Measurements from ENCODE around the gene WFDC8.
"Not testable (repeated sequence)": the region's sequence is repeated elsewhere in the genome, so short reads cannot be mapped to it uniquely, and the experiment has no call there.

Gene WFDC8

DNA sequence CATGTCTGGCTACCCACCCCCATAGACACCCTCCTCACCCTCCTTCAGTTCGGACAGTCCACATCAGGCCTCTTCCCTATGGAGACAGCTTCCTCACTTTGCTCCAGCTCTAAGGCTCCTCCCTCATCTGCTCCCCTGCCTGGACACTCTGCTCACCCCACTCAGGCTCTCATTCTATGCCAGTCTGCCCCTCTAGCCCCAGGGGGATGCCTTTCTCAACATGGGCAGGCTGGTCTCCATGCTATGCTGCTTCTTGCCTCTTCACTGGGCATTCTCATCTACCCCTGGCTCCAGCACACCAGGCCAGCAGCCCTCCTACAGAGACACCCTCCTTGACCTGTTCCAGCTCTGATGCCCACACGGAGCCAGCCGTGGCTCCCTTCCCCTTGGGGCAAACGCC is at the start of gene WFDC8:
Gene WFDC8 (minus strand): TSS at position 101 of the 400 bp plus-strand sequence. CDS start 37 bp downstream, at position 64.
- no peak for DNase-seq (ENCODE audit: low spot score)

GRCh38 chr20:45626540-45626939 is 47.5 kb upstream of the WFDC8 start:
- DNase-seq (ENCODE audit: low spot score), result no peak

DNA sequence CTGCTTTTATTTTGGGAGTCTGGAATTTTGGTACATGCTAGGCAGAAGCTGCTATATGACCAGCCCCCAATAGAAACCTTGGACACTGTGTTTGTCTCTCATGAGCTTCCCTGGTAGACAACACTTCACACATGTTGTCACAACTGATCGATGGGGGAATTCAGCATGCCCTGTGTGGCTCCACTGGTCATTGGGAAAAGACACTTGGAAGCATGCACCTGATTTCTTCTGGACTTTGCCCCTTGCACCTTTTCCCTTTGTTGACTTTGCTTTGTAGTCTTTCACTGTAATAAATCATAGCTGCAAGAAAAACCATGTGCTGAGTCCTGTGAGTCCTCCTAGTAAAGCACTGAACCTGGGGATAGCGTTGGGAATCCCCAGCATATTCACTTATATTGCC is 42.5 kb upstream of the WFDC8 start:
- no peak for DNase-seq (ENCODE audit: low spot score)

- DNase-seq (ENCODE audit: low spot score), result no peak
Measured at GRCh38 chr20:45617591-45617990, 38.5 kb upstream of the WFDC8 start.

DNA sequence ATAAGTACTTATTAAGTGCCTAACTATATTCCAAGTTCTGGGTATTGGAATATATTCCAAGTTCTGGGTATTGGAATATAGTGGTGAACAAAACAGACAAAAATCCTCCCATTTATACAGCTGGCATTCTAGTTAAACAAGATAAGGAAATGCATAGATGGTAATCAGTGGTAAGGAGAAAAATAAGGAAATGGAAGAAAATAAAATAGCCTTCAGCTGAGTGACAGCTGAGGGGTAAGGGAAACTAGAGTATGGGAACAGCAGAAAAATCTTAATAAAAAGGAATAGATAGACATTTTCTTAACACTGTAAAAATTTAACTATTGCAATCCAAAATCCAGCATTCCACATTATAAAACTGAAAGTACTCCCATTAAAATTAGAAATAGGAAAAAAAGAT is 33.2 kb upstream of the WFDC8 start:
- DNase-seq (ENCODE audit: low spot score), result no peak

GRCh38 chr20:45611054-45611453 is 32.0 kb upstream of the WFDC8 start:
- no peak for DNase-seq (ENCODE audit: low spot score)

GRCh38 chr20:45607810-45608209 is 28.7 kb upstream of the WFDC8 start:
- no peak for DNase-seq (ENCODE audit: low spot score)

DNA sequence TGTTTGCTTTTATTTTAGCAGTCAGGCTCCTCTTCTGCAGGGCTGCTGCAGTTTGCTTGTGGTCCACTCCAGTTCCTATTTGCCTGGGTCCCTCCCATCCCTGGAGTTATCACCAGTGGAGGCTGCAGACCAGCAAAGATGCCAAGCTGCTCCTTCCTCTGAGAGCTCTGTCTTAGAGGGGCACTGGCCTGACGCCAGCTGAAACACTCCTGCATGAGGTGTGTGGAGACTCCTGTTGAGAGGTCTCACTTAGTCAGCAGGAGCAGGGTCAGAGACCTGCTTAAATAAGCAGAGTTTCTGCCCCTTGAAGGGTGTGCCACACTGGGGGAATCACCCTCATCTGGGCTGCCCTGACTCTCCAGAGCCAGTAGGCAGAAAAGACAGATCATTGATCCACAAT is 16.2 kb upstream of the WFDC8 start:
- DNase-seq (ENCODE audit: low spot score), result no peak

GRCh38 chr20:45593498-45593897 is 14.4 kb upstream of the WFDC8 start:
- DNase-seq (ENCODE audit: low spot score), result no peak

DNA sequence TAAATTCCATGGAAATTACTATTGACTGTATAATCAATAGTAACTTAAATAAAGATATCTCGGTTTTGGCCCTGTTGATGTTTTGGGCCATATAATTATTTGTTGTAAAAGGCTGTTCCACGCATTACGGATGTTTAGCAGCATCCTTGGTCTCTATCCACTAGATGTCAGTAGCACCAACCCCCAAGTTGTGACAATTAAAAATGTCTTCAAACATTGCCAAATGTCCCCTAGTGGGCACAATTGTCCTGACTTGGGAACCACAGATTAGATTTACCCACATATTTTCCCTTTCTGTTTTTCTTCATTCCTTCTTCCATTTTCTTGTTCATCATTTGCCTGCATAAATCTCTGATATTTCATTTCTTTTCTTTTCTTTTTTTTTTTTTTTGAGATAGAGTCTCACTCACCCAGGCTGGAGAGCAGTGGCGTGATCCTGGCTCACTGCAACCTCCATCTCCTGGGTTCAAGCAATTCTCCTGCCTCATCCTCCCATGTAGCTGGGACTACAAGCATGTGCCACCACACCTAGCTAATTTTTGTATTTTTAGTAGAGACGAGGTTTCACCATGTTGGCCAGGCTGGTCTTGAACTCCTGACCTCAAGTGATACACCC is 13.6 kb upstream of the WFDC8 start:
- DNase-seq (ENCODE audit: low spot score), result no peak

GRCh38 chr20:45589725-45590124 is 10.6 kb upstream of the WFDC8 start:
- DNase-seq (ENCODE audit: low spot score), result no peak

GRCh38 chr20:45588800-45589199 is 9.7 kb upstream of the WFDC8 start:
- DNase-seq (ENCODE audit: low spot score), result no peak

- not testable (repeated sequence) for DNase-seq (ENCODE audit: low spot score)
Measured at GRCh38 chr20:45585986-45586385, 6.9 kb upstream of the WFDC8 start.

DNA sequence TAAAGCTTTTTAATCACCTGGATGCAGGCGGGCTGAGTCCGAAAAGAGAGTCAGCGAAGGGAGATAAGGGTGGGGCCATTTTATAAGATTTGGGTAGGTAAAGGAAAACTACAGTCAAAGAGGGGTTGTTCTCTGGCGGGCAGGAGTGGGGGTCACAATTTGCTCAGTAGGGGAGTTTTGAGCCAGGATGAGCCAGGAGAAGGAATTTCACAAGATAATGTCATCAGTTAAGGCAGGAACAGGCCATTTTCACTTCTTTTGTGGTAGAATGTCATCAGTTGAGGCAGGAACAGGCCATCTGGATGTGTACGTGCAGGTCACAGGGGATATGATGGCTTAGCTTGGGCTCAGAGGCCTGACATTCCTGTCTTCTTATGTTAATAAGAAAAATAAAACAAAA is 5.2 kb upstream of the WFDC8 start:
- not testable (repeated sequence) for DNase-seq (ENCODE audit: low spot score)

- no peak for DNase-seq (ENCODE audit: low spot score)
Measured at GRCh38 chr20:45583502-45583901, 4.4 kb upstream of the WFDC8 start.

DNA sequence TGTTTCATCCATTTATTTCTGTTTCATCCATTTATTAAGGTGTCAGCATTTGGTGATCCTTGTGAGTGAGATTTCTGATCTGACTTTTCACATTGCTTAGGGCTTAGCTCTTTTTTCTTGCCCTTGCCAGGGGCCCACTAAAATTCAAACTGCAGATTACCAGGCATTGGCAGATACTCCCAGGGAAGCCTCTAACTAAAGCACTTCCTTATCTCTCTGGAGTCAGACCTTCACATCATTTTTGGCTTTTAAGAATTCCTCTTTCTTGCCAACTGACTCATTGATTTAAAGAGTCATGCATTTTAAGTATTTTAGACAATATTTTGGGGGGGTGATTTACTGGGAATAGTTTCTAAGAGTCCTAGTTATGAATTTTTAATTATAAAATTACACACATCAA is 2.6 kb upstream of the WFDC8 start:
- no peak for DNase-seq (ENCODE audit: low spot score)

DNA sequence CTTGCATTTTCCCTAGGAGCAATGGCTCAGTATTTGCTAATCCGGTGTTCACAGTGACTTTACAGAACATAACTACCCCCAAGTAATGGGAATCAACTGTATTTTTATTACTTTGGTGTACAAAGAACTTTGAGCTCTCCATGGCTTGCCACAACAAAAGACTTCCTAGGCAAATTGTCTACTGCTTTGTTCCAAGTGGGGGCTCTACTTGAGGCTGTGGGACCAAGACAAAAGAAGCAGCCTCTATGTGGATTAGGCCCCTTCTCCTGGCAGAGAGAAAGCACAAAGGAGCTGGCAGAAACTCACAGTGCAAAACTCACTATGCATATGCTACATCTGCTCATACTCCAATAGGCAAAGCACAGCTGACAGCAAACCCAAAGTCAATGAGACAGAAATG is 853 bp downstream of the WFDC8 start:
- DNase-seq (ENCODE audit: low spot score), result no peak

DNA sequence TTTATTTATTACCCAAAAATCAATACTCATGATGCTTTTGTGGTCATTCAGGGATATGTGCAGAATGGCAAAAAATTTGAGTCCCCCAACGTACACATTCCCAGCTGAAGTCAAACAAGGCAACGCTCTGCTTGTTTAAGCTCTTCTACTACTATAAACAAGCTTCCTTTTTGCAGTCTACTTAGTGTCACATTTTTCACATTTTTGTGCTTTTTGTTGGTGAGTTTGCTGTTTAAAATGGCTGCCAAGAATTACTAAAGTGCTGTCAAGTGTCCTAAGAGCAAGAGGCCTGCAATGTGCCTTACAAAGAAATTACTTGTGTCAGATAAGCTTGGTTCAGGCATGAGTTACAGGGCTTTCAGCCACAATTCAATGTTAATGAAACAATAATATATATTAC is 2.1 kb downstream of the WFDC8 start:
- no peak for DNase-seq (ENCODE audit: low spot score)

DNA sequence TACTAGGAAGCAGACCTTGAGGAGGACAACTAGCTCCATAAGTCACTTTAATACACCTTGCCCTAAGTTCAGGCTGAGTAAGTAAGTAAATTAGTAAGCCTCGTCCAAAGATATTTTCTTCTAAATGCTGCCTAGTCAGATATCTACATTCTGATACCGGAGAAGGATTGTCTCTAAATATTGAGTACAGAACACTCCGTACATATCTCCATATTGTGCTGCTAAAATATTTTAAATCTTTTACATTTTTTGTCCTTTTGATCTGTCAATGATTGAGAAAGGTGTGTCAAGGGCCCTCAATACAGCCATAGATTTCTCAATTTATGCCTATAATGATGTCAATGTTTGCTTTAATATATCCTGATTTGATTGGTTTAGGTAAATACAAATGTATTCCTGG is 3.2 kb downstream of the WFDC8 start:
- DNase-seq (ENCODE audit: low spot score), result no peak

DNA sequence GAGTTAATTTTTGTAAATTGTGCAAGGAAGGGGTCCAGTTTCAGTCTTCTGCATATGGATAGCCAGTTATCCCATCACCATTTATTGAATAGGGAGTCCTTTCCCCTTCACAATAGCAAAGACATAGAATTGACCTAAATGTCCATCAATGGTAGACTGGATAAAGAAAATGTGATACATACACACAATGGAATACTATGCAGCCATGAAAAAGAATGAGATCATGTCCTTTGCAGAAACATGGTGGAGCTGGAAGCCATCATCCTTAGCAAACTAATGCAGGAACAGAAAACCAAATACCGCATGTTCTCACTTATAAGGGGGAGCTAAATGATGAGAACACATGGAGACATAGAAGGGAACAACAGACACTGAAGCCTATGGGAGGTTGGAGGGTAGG is 9.4 kb downstream of the WFDC8 start:
- not testable (repeated sequence) for DNase-seq (ENCODE audit: low spot score)

DNA sequence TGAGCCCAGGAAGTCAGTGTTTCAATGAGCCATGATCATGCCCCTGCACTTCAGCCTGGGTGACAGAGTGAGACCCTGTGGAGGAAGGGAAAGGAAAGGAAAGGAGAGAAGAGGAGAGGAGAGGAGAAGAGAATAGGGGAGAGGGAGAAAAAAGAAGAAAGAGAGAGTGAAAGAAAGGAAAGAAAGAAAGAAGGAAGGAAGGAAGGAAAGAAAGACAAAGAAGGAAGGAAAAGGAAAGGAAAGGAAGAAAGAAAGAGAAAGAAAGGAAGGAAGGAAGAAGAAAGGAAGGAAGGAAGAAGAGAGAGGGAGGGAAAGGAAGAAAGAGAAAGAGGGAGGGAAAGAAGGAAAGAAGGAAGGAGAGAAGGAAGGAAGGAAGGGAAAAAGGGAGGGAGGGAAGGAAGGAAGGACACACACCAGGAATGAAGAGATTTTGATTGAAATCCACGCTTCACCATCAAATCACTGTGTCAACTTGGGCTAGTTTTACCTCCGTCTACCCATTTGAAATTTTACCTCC is 14.3 kb downstream of the WFDC8 start:
- DNase-seq (ENCODE audit: low spot score), result no peak

- DNase-seq (ENCODE audit: low spot score), result no peak
Measured at GRCh38 chr20:45555198-45555597, 23.9 kb downstream of the WFDC8 start.

DNA sequence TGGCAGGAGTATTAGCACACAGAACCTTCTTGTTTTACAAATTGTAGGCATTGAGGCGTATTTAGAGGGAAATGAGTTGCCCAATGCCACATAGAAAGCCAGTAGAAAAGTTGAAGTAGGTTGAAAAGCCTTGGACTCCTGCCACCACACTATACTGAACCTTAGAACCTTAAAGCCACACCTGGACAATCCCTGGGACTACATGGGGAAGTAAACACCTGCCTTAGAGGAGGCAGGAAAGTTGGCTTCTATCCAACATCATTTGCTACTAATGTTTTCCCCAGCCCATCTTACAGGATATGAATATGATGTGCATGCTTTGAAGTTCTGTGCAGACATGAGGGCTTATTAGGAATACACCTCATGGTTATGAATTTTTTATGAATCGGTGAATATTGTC is 26.6 kb downstream of the WFDC8 start:
- DNase-seq (ENCODE audit: low spot score), result no peak

GRCh38 chr20:45550765-45551164 is 28.3 kb downstream of the WFDC8 start:
- no peak for DNase-seq (ENCODE audit: low spot score)
